H1 (cell line): ENCODE results near the gene GPC3. TPM values are rescaled to one million over a fixed set of nuclear protein-coding genes. Genes with fewer than 3 reads are reported as not detected.

Source experiments
- CHD2 ChIP-seq: IDR thresholded peaks from 2 replicates; pipeline ENCODE4 v1.6.1; 2012; ENCODE audit warnings: low read length, improper control_type of control experiment
- CREB1 ChIP-seq: IDR thresholded peaks from 2 replicates; pipeline ENCODE4 v1.6.1; 2012; ENCODE audit warnings: inconsistent platforms
- EP300 ChIP-seq, 2 experiments: IDR thresholded peaks; 1 replicate in 1 of 2; 2 replicates in 1 of 2; pipeline ENCODE4 v1.6.1; 2011 to 2012; ENCODE audit warnings: low read depth in 2 of 2, low read length in 2 of 2, mild to moderate bottlenecking in 2 of 2, borderline replicate concordance in 1 of 2, inconsistent platforms in 1 of 2, moderate library complexity in 1 of 2
- HDAC6 ChIP-seq: IDR thresholded peaks from one replicate; pipeline ENCODE4 v1.7.1; 2012; ENCODE audit warnings: low read depth, mild to moderate bottlenecking, inconsistent platforms, low read length, moderate library complexity
- JUND ChIP-seq: IDR thresholded peaks from 2 replicates; pipeline ENCODE4 v1.6.1; 2011; ENCODE audit warnings: mild to moderate bottlenecking, improper control_type of control experiment, low read length
- RFX5 ChIP-seq: IDR thresholded peaks from 2 replicates; pipeline ENCODE4 v1.6.1; 2011; ENCODE audit warnings: low read depth, low read length, improper control_type of control experiment, borderline replicate concordance
- SAP30 ChIP-seq: fragments of 300-600 bp; sonication (generic); IDR thresholded peaks from 2 replicates; pipeline ENCODE4 v1.7.1; 2012; ENCODE audit warnings: low read length, moderate library complexity, mild to moderate bottlenecking, inconsistent platforms; ENCODE audit not compliant: insufficient read depth, insufficient replicate concordance
- SIN3A ChIP-seq, 2 experiments: IDR thresholded peaks in 1 of 2; conservative IDR thresholded peaks in 1 of 2; 2 replicates each; pipeline ENCODE4 v1.6.1; 2011 to 2012; ENCODE audit warnings: low read length in 2 of 2, improper control_type of control experiment in 1 of 2, low read depth in 1 of 2, mild to moderate bottlenecking in 1 of 2
- SUZ12 ChIP-seq: fragments of 200-600 bp; sonication (generic); IDR thresholded peaks from 2 replicates; pipeline ENCODE4 v1.6.1; 2012; ENCODE audit warnings: mild to moderate bottlenecking, inconsistent platforms, low read length, moderate library complexity, mixed read lengths
- TAF7 ChIP-seq: optimal IDR thresholded peaks from 2 replicates; pipeline ENCODE3; 2011; ENCODE audit warnings: low read depth, mild to moderate bottlenecking, inconsistent platforms, low read length, moderate library complexity, borderline replicate concordance
- TCF12 ChIP-seq: IDR thresholded peaks from 2 replicates; pipeline ENCODE4 v1.6.1; 2011; ENCODE audit warnings: low read depth, mild to moderate bottlenecking, low read length
- TEAD4 ChIP-seq: IDR thresholded peaks from 2 replicates; pipeline ENCODE4 v1.6.1; 2012; ENCODE audit warnings: low read depth, low read length, inconsistent platforms, mixed read lengths
- polyA plus RNA-seq, 7 experiments: library from polyadenylated mRNA; depleted of rRNA in 3 of 7; stranded (reverse) in 5 of 7; unstranded in 2 of 7; fragments of >200 nt in 5 of 7; fragments of 200-250 nt in 2 of 7; gene quantifications; 1 replicate in 5 of 7; 2 replicates in 1 of 7; 4 replicates in 1 of 7; pipeline versions ENCODE4 v1.2.1 to v1.2.3, GENCODE V29; 2011 to 2013; ENCODE audit warnings: missing spikeins in 2 of 7, mixed read lengths in 2 of 7
- total RNA-seq: library from RNA; stranded (reverse); fragmentation: NEBNext Ultra II Directional; extraction: Animal tissue kit (Norgen Biotek cat#: 25700); gene quantifications from 2 replicates; pipeline ENCODE4 v1.2.1, GENCODE V29; 2021

The GPC3 gene
- total and polyA plus RNA-seq, 2 of the 8 experiments (the other 6 are each of a cell fraction or from before 2014, with no cell fraction given): 64.8 to 71.9 TPM

DNA sequence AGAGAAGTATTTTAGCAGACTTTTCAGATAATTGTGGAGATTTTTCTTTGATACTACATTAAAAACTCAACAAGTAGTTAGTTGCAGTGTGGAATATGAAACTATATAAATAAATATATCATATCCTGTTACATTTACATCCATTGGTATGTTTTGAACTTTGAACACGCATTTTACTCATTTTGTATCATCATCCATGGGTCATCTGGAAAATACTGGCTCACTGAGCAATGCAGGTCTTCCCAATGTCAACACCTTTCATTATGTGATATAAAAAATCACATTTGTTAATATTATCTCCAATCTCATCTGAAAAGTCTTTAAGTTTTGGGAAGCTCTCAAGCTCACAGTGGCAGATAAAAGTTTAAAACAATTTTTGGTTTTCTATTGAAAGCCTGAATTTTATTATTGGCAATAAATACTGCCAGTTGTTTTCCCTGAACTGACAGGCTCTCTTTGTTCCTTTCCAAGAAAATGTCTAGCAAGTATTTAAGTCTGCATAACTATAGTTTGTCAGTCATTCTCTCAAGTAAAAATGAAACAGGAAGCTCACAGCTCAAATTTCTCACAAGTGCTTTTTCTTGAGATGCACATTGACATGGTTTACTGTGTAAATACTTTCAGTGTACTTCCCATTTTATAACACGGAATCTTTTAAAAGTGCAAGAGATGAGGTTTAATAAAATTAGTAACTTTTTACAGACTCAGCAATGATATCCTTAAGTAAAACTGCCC is 386.6 kb downstream of the GPC3 start (continued):
- TF ChIP-seq TCF12 (no peak), SUZ12 (no peak), JUND (no peak), TEAD4 (no peak), SAP30 (no peak), EP300 (IDR thresholded peaks at IDR 0.05; ENCODE audit: borderline replicate concordance in 1 of 2, low read depth in 2 of 2, low read length in 2 of 2) (no peak), CREB1 (no peak), SIN3A (conservative IDR thresholded peaks at IDR 0.05 in 1 of 2, IDR thresholded peaks at IDR 0.05 in 1 of 2; ENCODE audit: low read depth in 1 of 2, low read length in 2 of 2) (no peak), CHD2 (no peak), TAF7 (no peak), RFX5 (no peak), HDAC6 (no peak)
- TF ChIP-seq, all 59 proteins: peak for 0
